BJ (cell line): Measurements from ENCODE around the gene RNF14. TPM values are rescaled to one million over a fixed set of nuclear protein-coding genes. Genes with fewer than 3 reads are reported as not detected.
"Not testable (repeated sequence)": the region's sequence is repeated elsewhere in the genome, so short reads cannot be mapped to it uniquely, and the experiment has no call there.

Experiments
- CTCF ChIA-PET: fragments of 350-600 bp; formaldehyde crosslinking; extraction: SDS; loops from one replicate; lab custom pipeline; 2021; ENCODE audit warnings: antibody characterized with exemption, inconsistent platforms; lab: Yijun Ruan, JAX
- POLR2A ChIA-PET: fragments of 300-600 bp; sonication (Branson Sonifier 250); formaldehyde crosslinking; extraction: SDS; loops from one replicate; lab custom pipeline; 2021; ENCODE audit warnings: antibody characterized with exemption; lab: Charles Lee
- DNase-seq: peaks from one replicate; pipeline ENCODE4 v3.0.0-alpha.2; 2011; ENCODE audit warnings: low read depth
- H3K27me3 ChIP-seq: 2 replicates; pipeline ENCODE4 v1.6.0; 2011; ENCODE audit warnings: low read length; ENCODE audit not compliant: control insufficient read depth, insufficient read depth
- H3K36me3 ChIP-seq: 2 replicates; pipeline ENCODE4 v1.5.1; 2011; ENCODE audit warnings: low read length; ENCODE audit not compliant: control insufficient read depth, insufficient read depth
- H3K4me3 ChIP-seq: 2 replicates; pipeline ENCODE4 v1.5.1; 2011; ENCODE audit warnings: low read depth, mild to moderate bottlenecking, control low read depth, low read length
- polyA plus RNA-seq: library from polyadenylated mRNA; depleted of rRNA; stranded (reverse); fragments of >200 nt; gene quantifications from 2 replicates; pipeline ENCODE4 v1.2.3, GENCODE V29; 2011; rRNA removed
- TF ChIP-seq, protein P1 (sequence below): IDR thresholded peaks from 2 replicates; pipeline ENCODE4 v1.5.1; 2011; ENCODE audit warnings: low read depth, mild to moderate bottlenecking, control low read depth, inconsistent platforms, low read length, moderate library complexity; ENCODE audit not compliant: insufficient read depth

Gene RNF14
- polyA plus RNA-seq, 1 experiment: 27.2 TPM

GRCh38 chr5:142036918-142037317, 68.0 kb downstream of the RNF14 start:
- DNase-seq: no peak
- ChIA-PET CTCF (no interaction called here), POLR2A (no interaction called here)
- no peak overlapping the region for H3K4me3 ChIP-seq
- no peaks in the 10 kb centered on the region for H3K36me3 ChIP-seq
- TF ChIP-seq, protein P1, sequence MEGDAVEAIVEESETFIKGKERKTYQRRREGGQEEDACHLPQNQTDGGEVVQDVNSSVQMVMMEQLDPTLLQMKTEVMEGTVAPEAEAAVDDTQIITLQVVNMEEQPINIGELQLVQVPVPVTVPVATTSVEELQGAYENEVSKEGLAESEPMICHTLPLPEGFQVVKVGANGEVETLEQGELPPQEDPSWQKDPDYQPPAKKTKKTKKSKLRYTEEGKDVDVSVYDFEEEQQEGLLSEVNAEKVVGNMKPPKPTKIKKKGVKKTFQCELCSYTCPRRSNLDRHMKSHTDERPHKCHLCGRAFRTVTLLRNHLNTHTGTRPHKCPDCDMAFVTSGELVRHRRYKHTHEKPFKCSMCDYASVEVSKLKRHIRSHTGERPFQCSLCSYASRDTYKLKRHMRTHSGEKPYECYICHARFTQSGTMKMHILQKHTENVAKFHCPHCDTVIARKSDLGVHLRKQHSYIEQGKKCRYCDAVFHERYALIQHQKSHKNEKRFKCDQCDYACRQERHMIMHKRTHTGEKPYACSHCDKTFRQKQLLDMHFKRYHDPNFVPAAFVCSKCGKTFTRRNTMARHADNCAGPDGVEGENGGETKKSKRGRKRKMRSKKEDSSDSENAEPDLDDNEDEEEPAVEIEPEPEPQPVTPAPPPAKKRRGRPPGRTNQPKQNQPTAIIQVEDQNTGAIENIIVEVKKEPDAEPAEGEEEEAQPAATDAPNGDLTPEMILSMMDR: no peak
- no peaks in the 10 kb centered on the region; the same call in 1 of the 2 replicates for H3K27me3 ChIP-seq

- H3K36me3 ChIP-seq, DNase-seq, H3K4me3 ChIP-seq, POLR2A ChIA-PET, CTCF ChIA-PET, H3K27me3 ChIP-seq: not testable (repeated sequence)
Measured at GRCh38 chr5:142037599-142037998, 68.7 kb downstream of the RNF14 start.

DNA sequence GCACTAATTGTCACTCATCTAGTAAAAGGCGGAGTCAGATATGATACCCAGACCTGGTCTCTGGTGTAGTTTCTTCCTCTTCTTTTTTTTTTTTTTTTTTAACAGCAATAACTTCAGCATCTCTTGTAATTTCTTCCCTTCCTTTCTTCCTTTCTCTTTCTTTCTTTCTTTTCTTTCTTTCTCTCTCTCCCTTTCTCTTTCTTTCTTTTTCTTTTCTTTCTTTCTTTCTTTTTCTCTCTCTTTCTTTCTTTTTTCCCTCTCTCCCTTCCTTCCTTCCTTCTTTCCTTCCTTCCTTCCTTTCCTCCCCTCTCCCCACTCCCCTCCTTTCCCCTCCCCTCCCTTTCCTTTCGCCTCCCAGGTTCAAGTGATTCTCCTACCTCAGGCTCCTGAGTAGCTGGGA, 69.8 kb downstream of the RNF14 start:
- TF ChIP-seq, protein P1: no peak
- ChIA-PET POLR2A (no interaction called here), CTCF (no interaction called here)
- DNase-seq: no peak
- Histone ChIP-seq H3K4me3 (no peak overlapping the region), H3K27me3 (no peaks in the 10 kb centered on the region; the same call in 1 of the 2 replicates), H3K36me3 (no peaks in the 10 kb centered on the region)

Other genes with a start within 250 kb of the RNF14 start
- 0.91 and 2.1 TPM in 2 replicates for gene PCDH1, start 90.7 kb upstream of the RNF14 start, polyA plus RNA-seq
- 65.4 and 110 TPM in 2 replicates for gene DELE1, start 45.2 kb upstream of the RNF14 start, polyA plus RNA-seq
- 0.01 TPM in 1 of 2 replicates, not detected in the other for gene PCDH12, start 10.9 kb upstream of the RNF14 start, polyA plus RNA-seq
- 12.5 TPM in 2 replicates for gene GNPDA1, start 43.9 kb downstream of the RNF14 start, polyA plus RNA-seq
- 11.2 and 22.4 TPM in 2 replicates for gene NDFIP1, start 139.7 kb downstream of the RNF14 start, polyA plus RNA-seq